ENCODE data around the gene RHBDD2.

- no peak for TF ChIP-seq EZH2 (IDR thresholded peaks at IDR 0.05; ENCODE audit: insufficient read depth, poor library complexity, severe bottlenecking)
- no peak for TF ChIP-seq EZH2phosphoT487 (IDR thresholded peaks at IDR 0.05; ENCODE audit: insufficient read depth, low read depth)
These were observed 36.8 kb downstream of the RHBDD2 start for GRCh38 chr7:75915416-75916156.

Data from GM23248 (cell line).